ENCODE measurements around the gene COA1.
"Not testable (repeated sequence)": the region's sequence is repeated elsewhere in the genome, so short reads cannot be mapped to it uniquely, and the experiment has no call there.

COA1 gene

GRCh38 chr7:43726466-43726865 is 2.9 kb downstream of the COA1 start:
- DNase-seq, result no peak

GRCh38 chr7:43725251-43725650 is 4.1 kb downstream of the COA1 start:
- no peak for DNase-seq

GRCh38 chr7:43723007-43723341 is 6.3 kb downstream of the COA1 start:
- DNase-seq, result no peak

- DNase-seq, result peak; percentile 30
These were observed 8.0 kb downstream of the COA1 start for GRCh38 chr7:43721193-43721806.

GRCh38 chr7:43716598-43716997 is 12.7 kb downstream of the COA1 start:
- no peak for DNase-seq

DNA sequence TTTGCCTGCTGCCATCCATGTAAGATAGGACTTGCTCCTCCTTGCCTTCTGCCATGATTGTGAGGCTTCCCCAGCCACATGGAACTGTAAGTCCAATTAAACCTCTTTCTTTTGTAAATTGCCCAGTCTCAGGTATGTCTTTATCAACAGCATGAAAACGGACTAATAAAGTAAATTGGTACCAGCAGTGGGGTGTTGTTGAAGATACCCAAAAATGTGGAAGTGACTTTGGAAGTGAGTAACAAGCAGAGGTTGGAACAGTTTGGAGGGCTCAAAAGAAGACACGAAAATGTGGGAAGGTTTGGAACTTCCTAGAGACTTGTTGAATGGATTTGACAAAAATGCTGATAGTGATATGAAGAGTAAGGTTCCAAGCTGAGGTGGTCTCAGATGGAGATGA is 13.4 kb downstream of the COA1 start:
- not testable (repeated sequence) for DNase-seq

- no peak for DNase-seq
These were observed 17.8 kb downstream of the COA1 start for GRCh38 chr7:43711503-43711902.

DNA sequence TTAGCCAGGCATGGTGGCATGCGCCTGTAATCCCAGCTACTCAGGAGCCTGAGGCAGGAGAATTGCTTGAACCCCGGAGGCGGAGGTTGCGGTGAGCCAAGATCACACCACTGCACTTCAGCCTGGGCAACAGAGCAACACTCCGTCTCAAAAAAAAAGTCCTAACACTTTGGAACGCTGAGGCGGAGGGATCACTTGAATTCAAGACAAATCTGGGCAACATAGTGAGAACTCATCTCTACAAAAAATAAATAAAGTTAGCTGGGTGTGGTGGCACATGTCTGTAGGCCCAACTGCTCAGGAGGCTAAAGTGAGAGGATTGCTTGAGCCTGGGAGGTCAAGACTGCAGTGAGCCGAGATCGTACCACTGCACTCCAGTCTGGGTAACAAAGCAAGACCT is 21.3 kb downstream of the COA1 start:
- DNase-seq, result not testable (repeated sequence)

- DNase-seq, result no peak
These were observed 25.8 kb downstream of the COA1 start for GRCh38 chr7:43703573-43703972.

GRCh38 chr7:43702974-43703373 is 26.3 kb downstream of the COA1 start:
- DNase-seq, result no peak

- DNase-seq, result no peak
These were observed 27.4 kb downstream of the COA1 start for GRCh38 chr7:43701929-43702328.

DNA sequence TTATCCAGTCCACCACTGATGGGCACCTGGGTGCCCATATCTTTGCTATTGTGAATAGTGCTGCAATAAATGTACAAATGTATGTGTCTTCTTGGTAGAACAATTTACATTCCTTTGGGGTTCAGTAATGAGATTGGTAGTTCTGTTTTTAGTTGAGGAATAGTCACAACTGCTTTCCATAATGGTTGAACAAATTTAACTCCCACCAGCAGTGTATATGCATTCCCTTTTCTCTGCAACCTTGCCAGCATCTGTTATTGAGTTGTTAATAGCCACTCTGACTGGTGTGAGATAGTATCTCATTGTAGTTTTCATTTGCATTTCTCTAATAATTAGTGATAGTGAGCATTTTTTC is 27.8 kb downstream of the COA1 start:
- DNase-seq, result no peak

- no peak for DNase-seq
These were observed 28.4 kb downstream of the COA1 start for GRCh38 chr7:43700646-43701499.

GRCh38 chr7:43700059-43700501 is 29.2 kb downstream of the COA1 start:
- peak; percentile 56 for DNase-seq

DNA sequence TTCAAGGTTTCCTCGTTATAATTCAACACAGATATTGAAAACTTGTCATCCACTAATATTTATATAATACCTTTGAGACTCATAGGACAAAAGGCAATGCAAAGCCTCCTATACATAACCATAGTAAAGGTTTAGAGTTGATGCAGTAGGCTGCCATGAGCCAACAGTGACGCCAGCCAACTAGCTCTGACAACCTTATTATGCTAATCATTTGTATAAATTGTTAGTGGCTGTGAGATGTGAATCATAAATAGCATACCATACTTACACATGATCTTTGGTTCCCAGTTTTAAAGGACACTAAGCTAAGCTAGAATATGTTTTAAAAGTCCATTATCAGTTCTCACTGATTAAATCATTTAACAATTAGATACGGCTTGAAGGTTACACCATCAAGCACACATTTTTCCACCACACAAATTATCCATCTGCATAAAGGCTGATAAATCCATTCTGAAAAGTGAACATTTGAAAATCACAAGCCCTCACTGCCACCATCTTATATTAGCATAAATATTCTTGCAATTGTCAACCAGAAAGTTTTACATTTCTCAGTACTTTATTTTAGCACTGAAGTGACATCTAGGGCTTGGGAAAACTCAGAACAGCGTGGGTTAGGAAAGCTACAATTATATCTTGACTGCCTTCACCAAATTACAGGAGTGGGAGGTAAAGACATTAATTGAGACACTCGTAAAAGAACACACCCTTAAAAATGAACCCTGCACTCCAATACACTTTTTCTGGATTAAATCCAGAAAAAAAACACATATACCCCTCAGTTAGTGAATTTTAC is 30.7 kb downstream of the COA1 start:
- DNase-seq, result no peak

DNA sequence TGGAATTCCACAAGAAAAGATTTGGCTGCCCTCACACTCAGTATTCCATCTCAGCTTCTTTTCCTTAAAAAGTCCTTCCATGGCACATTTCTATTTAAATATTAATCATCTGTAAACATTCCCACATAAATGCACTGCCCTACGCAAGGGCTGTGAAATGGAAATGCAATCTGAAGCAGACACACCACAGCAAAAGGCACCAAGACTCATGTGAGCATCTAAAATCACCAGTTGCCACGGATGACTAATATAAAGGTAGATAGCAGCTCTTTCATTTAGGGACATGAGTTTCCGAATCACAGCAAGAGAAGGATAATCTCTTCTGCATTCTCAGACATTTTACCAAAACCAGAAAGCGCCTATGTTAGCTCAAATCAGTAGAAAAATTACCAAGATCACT is 31.6 kb downstream of the COA1 start:
- DNase-seq, result no peak

GRCh38 chr7:43695365-43695764 is 34.0 kb downstream of the COA1 start:
- DNase-seq, result no peak

DNA sequence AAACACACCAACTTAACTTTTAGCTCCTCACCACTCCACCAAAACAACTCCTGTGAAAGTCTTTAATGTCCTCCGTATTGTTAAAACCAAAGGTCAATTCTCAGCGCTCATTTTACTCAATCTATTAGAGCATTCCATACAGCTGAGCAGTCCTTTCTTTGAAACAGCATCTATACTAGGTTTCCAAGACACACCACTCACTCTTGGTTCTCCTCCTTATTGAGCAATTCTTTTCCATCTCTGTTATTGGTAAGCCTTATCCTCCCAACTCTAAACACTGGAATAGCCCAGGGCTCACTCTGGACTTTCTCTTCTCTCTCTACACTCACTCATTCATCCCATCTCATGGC is 34.9 kb downstream of the COA1 start:
- no peak for DNase-seq

DNA sequence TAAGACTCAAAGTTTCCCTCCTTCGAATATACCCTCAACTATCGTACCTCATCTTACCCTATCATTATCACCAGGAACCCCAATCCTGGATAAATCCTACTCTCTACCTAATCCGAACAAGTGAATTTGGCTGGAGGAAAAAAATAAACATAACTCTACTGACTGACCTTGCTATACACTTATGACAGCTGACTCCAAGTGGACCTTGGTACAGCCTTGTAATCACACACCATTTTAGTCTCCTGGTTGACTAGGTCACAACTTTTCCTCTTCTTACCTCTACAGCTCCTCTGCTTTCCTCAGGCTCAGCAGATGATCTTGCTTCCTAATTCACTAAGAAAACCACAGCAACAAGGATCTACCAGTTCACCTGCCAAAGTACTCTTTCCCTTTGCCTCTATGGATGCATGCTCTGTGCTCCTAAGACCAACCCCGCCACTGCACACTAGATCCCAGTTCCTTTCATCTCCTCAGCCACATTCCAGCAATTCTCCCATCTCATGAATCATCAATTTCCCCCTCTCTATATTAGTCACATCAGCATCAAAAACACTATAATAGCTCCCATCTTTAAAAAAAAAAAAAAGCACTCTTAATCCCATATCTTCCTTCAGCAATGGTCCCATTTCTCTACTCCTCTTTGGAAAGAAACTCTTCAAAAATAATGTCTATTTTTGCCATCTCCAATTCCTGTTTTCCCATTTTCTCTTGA is 35.5 kb downstream of the COA1 start:
- no peak for DNase-seq

DNA sequence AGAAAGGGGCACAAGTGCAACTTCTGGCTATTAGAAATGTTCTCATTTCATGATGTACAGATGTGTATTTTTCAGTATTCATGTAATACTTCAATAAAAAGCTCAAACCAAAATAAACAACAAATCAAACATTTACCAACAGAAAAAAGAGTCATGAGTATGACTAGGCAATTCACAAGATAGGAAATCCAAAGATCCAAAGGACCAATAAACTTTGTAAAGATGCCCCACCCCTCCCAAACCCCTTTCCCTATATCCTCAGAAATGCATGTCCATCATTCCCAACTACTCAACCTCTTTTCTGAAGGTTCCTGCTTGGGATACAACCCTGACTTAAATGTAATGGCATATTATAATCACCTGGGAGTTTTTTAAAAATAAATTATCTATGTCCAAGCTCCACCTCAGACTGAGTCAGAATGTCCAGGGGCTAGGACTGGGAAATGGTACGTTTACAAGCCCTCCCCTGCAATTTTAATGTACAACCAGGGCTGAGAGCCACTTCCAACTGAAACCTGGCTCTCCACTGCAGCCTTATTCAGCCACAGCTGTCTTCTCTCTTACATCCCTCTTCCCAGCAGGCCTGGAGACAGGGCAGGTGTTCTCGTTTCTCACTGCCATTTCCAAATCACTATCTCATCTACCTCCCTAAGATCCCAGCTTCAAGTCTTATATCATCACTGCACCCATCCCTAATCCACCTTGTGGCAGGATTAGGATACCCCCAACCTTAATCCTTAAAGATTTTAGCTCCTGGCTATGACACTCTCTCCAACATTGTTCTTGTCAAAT is 36.5 kb downstream of the COA1 start:
- DNase-seq, result no peak

- DNase-seq, result no peak
These were observed 37.7 kb downstream of the COA1 start for GRCh38 chr7:43691611-43692010.

DNA sequence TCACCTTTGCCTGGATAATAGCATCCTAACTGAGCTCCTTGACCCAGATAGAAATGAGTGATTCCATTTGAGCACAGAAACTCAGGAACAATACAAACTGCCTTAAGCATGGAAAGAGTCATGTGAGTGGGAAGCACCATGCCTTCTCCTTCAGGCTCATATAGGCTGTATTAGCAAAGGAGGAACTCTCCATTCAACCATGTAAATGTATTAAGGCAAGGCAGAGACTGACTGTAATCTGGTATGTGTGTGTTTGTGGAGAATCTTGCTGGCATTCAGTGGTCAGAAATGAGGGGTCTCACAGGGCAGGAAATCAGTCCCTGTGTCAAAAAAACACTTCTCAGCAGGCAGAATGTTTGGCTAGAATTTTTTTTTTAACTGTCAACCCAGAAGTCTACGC is 40.2 kb downstream of the COA1 start:
- DNase-seq, result no peak

DNA sequence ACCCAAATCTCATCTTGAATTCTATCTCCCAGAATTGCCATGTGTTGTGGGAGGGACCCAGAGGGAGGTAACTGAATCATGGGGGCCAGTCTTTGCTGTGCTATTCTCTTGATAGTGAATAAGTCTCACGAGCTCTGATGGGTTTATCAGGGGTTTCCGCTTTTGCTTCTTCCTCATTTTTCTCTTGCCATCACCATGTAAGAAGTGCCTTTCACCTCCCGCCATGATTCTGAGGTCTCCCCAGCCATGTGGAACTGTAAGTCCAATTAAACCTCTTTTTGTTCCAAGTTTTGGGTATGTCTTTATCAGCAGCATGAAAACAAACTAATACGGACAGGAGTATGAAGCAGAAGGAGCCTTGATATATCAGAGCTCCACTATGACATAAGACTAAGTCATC is 41.5 kb downstream of the COA1 start:
- DNase-seq, result not testable (repeated sequence)

Measured in NCI-H2171 treated with DMSO at 0.1 percent for 48 hours (cell line).